Esophagus muscularis mucosa (tissue), 4 donors: ENCODE results near the gene ARF1. TPM values are rescaled to one million over a fixed set of nuclear protein-coding genes. Genes with fewer than 3 reads are reported as not detected.

ENCODE experiments used
- DNase-seq: peaks from one replicate; pipeline ENCODE4 v3.0.0-alpha.2; 2017; ENCODE audit errors: extremely low spot score
- H3K27ac ChIP-seq, 4 donors: fragments of 200-600 bp; sonication (generic); replicated peaks in 1 of 4; 1 replicate in 3 of 4; 2 replicates in 1 of 4; pipeline ENCODE4 v1.5.1; 2016 to 2019; ENCODE audit warnings: mild to moderate bottlenecking in 1 of 4
- H3K27me3 ChIP-seq, 4 donors: fragments of 200-600 bp; sonication (generic); one replicate each; pipeline versions ENCODE4 v1.5.1 to v1.6.0; 2016 to 2019
- H3K36me3 ChIP-seq, 4 donors: fragments of 200-600 bp; sonication (generic); one replicate each; pipeline ENCODE4 v1.5.1; 2016 to 2019
- H3K4me1 ChIP-seq, 4 donors: fragments of 200-600 bp; sonication (generic); one replicate each; pipeline ENCODE4 v1.5.1; 2016 to 2019
- H3K4me3 ChIP-seq, 4 donors: fragments of 200-600 bp; sonication (generic); 1 replicate in 2 of 4; 2 replicates in 2 of 4; pipeline ENCODE4 v1.5.1; 2016 to 2019; ENCODE audit warnings: mild to moderate bottlenecking in 4 of 4, moderate library complexity in 1 of 4
- H3K9me3 ChIP-seq, 4 donors: fragments of 200-600 bp; sonication (generic); 1 replicate in 3 of 4; 2 replicates in 1 of 4; pipeline ENCODE4 v1.5.1; 2016 to 2019
- EP300 ChIP-seq: sonication (generic); formaldehyde crosslinking; IDR thresholded peaks from one replicate; pipeline ENCODE4 v1.6.1; 2017; ENCODE audit warnings: antibody characterized with exemption
- POLR2A ChIP-seq: fragments of 450-650 bp; IDR thresholded peaks from one replicate; pipeline ENCODE4 v1.6.1; 2017; ENCODE audit warnings: antibody characterized with exemption, moderate library complexity, mild to moderate bottlenecking, low read depth
- POLR2AphosphoS5 ChIP-seq, 2 donors: sonication (generic); formaldehyde crosslinking; IDR thresholded peaks; one replicate each; pipeline ENCODE4 v1.6.1; 2017; ENCODE audit warnings: antibody characterized with exemption in 2 of 2
- WGBS: methylation state at CpG from one replicate; pipeline ENCODE4 v1.1.5; 2018; 5-methylcytosine and 5-hydroxymethylcytosine counted together
- intact Hi-C: fragments of 100-400 bp; cut with DNase I; formaldehyde crosslinking; loops from one replicate; pipeline ENCODE4 v1.15.1; 2023
- total RNA-seq, 4 donors: library from RNA; depleted of rRNA; stranded (reverse); fragments of >200 nt; gene quantifications; one replicate each; pipeline versions ENCODE4 v1.1.0 to v1.2.1, GENCODE V29; 2016
- TF ChIP-seq, protein P1 (sequence below), 3 experiments: fragments of 200-600 bp in 2 of 3; fragments of 450-650 bp in 1 of 3; sonication (generic) in 2 of 3; IDR thresholded peaks; one replicate each; pipeline ENCODE4 v1.5.1; 2017 to 2019; ENCODE audit warnings: antibody characterized with exemption in 3 of 3, mild to moderate bottlenecking in 2 of 3, moderate library complexity in 1 of 3

The ARF1 gene
- total RNA-seq, 4 donors from 2014 or later, result 238 to 392 (median 346) TPM

DNA sequence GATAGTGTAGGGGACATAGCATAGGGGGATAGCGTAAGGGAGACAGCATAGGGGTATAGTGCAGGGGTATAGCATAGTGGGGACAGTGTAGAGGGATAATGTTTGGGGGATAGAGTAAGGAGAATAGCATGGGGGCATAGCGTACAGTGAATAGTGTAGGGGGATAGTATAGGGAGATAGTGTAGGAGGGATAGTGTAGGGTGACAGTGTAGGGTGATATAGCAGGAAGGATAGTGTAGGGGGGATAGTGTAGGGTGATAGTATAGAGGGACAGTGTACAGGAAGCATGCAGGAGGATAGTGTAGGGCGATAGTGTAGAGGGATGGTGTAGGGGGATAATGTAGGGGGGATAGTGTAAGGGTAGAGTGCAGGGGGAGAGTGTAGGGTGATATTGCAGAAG, 11.7 kb upstream of the ARF1 start:
- no peak overlapping the region for H3K4me3 ChIP-seq
- TF ChIP-seq POLR2A (no peak), POLR2AphosphoS5 (IDR thresholded peaks at IDR 0.05) (no peak), EP300 (no peak)
- TF ChIP-seq, protein P1, sequence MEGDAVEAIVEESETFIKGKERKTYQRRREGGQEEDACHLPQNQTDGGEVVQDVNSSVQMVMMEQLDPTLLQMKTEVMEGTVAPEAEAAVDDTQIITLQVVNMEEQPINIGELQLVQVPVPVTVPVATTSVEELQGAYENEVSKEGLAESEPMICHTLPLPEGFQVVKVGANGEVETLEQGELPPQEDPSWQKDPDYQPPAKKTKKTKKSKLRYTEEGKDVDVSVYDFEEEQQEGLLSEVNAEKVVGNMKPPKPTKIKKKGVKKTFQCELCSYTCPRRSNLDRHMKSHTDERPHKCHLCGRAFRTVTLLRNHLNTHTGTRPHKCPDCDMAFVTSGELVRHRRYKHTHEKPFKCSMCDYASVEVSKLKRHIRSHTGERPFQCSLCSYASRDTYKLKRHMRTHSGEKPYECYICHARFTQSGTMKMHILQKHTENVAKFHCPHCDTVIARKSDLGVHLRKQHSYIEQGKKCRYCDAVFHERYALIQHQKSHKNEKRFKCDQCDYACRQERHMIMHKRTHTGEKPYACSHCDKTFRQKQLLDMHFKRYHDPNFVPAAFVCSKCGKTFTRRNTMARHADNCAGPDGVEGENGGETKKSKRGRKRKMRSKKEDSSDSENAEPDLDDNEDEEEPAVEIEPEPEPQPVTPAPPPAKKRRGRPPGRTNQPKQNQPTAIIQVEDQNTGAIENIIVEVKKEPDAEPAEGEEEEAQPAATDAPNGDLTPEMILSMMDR (IDR thresholded peaks at IDR 0.05), result no peak
- H3K4me1 ChIP-seq, result no peaks in the 10 kb centered on the region
- peaks cover 0 to 73% (median 7%) of the 10 kb centered on the region in 4 donors for H3K27me3 ChIP-seq
- 63% methylated on average over 3 of the region's 3 CpGs for WGBS
- no peak overlapping the region for H3K27ac ChIP-seq
- no peaks in the 10 kb centered on the region for H3K9me3 ChIP-seq
- DNase-seq, result no peak
- no peaks in the 10 kb centered on the region for H3K36me3 ChIP-seq
- intact Hi-C loops, result loop anchor here (10.0 kb wide), 1 partner anchor 506 kb away; the partner anchor contains the start of gene ZNF678

DNA sequence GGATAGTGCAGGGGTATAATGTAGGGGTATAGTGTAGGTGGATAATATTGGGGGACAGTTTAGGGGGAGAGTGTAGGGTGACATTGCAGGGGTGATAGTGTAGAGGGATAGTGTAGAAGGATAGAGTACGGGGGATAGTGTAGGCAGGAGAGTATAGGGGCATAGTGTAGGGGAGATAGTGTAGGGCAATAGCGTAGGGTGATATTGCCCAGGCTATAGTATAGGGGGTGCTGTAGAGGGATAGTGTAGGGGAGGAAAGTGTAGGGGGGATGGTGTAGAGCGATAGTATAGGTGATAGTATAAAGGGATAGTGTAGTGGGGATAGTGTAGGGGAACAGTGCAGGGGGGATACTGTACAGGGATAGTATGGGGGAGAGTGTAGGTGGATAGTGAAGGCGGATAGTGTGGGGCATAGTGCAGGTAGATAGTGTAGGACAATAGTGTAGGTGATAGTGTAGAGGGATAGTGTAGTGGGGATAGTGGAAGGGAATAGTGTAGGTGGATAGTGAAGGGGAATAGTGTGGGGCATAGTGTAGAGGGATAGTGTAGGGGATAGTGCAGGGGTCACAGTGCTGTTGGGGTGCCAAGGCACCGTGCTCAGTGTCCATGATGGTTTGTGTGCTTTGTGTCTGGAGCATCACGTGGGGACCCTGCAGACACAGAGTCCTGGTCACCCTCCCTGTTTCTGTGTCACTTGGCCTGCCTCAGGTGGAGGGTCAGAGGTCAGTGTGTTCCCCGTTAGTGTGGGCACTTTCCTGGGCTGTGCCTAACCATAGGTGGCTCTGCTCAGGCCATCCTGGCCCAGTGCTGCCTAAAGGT, 10.5 kb upstream of the ARF1 start:
- Histone ChIP-seq H3K9me3 (no peaks in the 10 kb centered on the region), H3K4me3 (no peak overlapping the region), H3K4me1 (no peaks in the 10 kb centered on the region), H3K27ac (no peak overlapping the region), H3K36me3 (no peaks in the 10 kb centered on the region), H3K27me3 (peaks cover 0 to 61% (median 2%) of the 10 kb centered on the region in 4 donors)
- 56% methylated on average over 7 of the region's 7 CpGs for WGBS
- TF ChIP-seq POLR2A (no peak), POLR2AphosphoS5 (IDR thresholded peaks at IDR 0.05) (no peak), EP300 (no peak)
- TF ChIP-seq, protein P1 (IDR thresholded peaks at IDR 0.05), result no peak
- intact Hi-C loops, result loop anchor here (10.0 kb wide), 1 partner anchor 507 kb away; the partner anchor contains the start of gene ZNF678
- DNase-seq, result no peak

DNA sequence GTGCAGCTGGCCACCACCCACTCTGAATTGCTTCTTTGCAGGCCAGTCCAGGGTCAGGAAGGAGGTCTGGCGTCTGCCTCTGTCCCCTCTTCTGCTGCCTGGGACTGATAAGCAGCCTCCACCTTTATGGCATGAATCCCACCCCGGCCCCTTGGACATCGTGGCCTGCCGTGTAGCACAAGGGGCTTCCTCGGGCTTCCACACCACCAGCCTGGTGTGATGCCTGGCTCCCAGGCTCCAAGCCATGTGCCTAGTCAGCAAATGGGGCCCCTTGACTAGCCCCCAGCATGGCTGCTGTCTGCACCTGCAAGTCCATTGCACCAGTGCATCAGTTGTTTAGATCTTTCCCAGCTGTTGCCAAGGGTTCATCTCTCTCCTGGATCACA, 9.9 kb upstream of the ARF1 start:
- WGBS, result no CpG with 5 or more reads among the region's 5 CpGs

GRCh38 chr1:228073061-228073856, 9.2 kb upstream of the ARF1 start:
- H3K36me3 ChIP-seq, result no peaks in the 10 kb centered on the region
- 70% methylated on average over 12 of the region's 23 CpGs for WGBS
- no peaks in the 10 kb centered on the region for H3K4me1 ChIP-seq
- intact Hi-C loops, result loop anchor here (10.0 kb wide), 1 partner anchor 508 kb away; the partner anchor contains the start of gene ZNF678
- no peak for DNase-seq
- H3K9me3 ChIP-seq, result no peaks in the 10 kb centered on the region
- H3K27me3 ChIP-seq, result peaks cover 0 to 49% (median 0%) of the 10 kb centered on the region in 4 donors
- no peak overlapping the region for H3K4me3 ChIP-seq
- TF ChIP-seq POLR2A (no peak), EP300 (no peak), POLR2AphosphoS5 (IDR thresholded peaks at IDR 0.05) (no peak)
- TF ChIP-seq, protein P1 (IDR thresholded peaks at IDR 0.05), result no peak
- H3K27ac ChIP-seq, result no peak overlapping the region

More for the DNA sequence above, 9.9 kb upstream of the ARF1 start:
- intact Hi-C loops, result loop anchor here (10.0 kb wide), 1 partner anchor 508 kb away; the partner anchor contains the start of gene ZNF678
- no peaks in the 10 kb centered on the region for H3K36me3 ChIP-seq
- H3K4me1 ChIP-seq, result no peaks in the 10 kb centered on the region
- H3K9me3 ChIP-seq, result no peaks in the 10 kb centered on the region
- no peak overlapping the region for H3K4me3 ChIP-seq
- no peak for DNase-seq
- TF ChIP-seq, protein P1 (IDR thresholded peaks at IDR 0.05), result no peak
- no peak for TF ChIP-seq POLR2A
- TF ChIP-seq POLR2AphosphoS5 (IDR thresholded peaks at IDR 0.05), result no peak
- TF ChIP-seq EP300, result no peak
- H3K27me3 ChIP-seq, result peaks cover 0 to 55% (median 0%) of the 10 kb centered on the region in 4 donors
- no peak overlapping the region for H3K27ac ChIP-seq
